ENCODE data around the gene ADH4. TPM values are rescaled to one million over a fixed set of nuclear protein-coding genes. Genes with fewer than 3 reads are reported as not detected.

ADH4 gene
- total and polyA plus RNA-seq, 9 of the 15 experiments (the other 6 are each of a cell fraction or from before 2014, with no cell fraction given), result not detected

DNA sequence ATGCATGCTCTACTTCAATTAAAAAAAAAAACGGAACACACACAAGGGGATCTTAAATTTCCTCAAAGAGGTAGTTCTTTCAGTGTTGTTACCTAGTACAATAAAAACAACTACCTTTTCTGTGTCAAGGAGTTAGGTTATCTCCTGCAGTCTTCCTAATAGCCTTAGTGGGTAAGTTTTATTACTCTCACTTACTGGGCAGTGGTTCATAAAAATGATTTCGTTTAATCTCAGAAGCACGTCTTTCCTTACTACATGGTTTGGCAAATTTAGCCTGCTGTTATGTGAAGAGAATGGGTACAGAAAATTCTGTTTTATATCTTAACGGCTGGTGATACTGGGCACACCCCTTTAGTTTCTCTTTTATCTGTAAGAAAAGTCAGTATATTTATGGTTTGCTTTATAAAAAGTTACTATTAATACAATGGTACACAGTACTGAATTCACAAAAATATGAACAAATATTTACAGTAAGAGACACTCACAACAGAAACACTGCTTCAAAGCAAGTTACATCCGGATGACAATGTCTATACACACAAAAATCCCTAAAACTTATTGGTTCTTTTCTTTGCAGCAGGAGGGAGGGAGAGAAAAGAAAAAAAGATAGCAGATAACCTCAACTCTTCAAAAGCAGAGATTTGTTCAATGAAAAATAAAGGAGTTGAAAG, 64.3 kb downstream of the ADH4 start:
- no peak for ATAC-seq

DNA sequence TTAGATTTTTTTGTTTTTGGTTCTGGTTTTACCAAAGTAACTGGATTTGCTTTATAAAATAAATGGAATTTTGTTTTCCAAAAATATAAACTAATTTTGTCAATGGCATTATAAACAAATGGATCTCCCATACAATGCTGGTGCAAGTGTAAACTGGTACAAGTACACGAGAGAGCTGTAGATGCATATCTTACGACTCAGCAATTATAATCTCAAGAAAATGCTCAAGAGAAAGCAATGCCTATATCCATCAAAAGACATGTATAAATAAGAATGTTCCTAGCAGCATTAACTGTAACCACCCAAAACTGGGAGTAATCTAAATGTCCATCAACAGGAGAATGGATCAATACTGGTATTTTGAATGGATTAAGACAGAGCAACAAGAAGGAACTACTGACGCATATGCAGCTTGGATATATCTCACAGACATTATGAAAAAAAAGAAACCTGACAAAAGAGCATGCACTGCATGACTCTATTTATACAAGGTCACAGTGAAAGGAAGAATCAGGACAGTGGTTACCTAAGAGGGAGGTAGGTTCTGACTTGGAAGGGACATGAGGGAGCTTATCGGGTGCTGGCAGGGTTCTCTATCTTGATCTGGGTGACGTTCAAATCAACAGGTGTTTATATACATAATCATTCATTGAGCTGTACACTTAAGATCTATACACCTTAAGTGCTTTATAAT, 65.0 kb downstream of the ADH4 start:
- Histone ChIP-seq H2AFZ (ENCODE audit: low read depth, low read length) (no peak overlapping the region), H3K79me2 (ENCODE audit: control insufficient read depth, insufficient read depth, low read length) (peaks cover 10% of the 10 kb centered on the region; the same call in 2 of the 3 replicates), H3K9me1 (ENCODE audit: control insufficient read depth, insufficient read depth, low read length) (no peaks in the 10 kb centered on the region), H3K4me1 (replicated peaks in 1 of 2; ENCODE audit: control insufficient read depth in 2 of 2, insufficient read depth in 2 of 2, low read length in 2 of 2) (no peaks in the 10 kb centered on the region), H3K27ac (ENCODE audit: extremely low read depth, low read depth, low read length) (no peak overlapping the region), H3K27me3 (ENCODE audit: control insufficient read depth in 2 of 2, insufficient read depth in 2 of 2, low read length in 2 of 2) (no peaks in the 10 kb centered on the region), H3K36me3 (ENCODE audit: control insufficient read depth, insufficient read depth, low read length) (peaks cover 99% of the 10 kb centered on the region), H3K9ac (ENCODE audit: insufficient read depth in 1 of 2, low read depth in 2 of 2, low read length in 2 of 2) (no peak overlapping the region), H4K20me1 (replicated peaks; ENCODE audit: control insufficient read depth, insufficient read depth, low read length) (no peaks in the 10 kb centered on the region), H3K4me3 (no peak overlapping the region), H3K9me3 (replicated peaks; ENCODE audit: control insufficient read depth, insufficient read depth, low read depth, low read length) (no peaks in the 10 kb centered on the region), H3K4me2 (ENCODE audit: insufficient read depth, low read length) (no peak overlapping the region)
- FAIRE-seq (no peak), DNase-seq (ENCODE audit: extremely low read depth in 1 of 4, low spot score in 3 of 4) (no peak), ATAC-seq (peak; percentile 18; the same call in 1 of the 3 replicates)
- ChIA-PET CTCF (ENCODE audit: low intra/inter-chr PET ratio) (no interaction called here), POLR2A (interaction anchor here (2.4 to 3.2 kb wide), 2 partner anchors 9 to 10 kb away, joined by 9 to 15 read pairs; partner anchors contain the start of gene ADH5)
- 57% methylated on average over 5 of the region's 5 CpGs for WGBS (ENCODE audit: insufficient coverage, low coverage, missing lambda C conversion rate)
- in situ Hi-C loops (cut with MboI), result no loop called here
- BruUV-seq (replicated peaks), result no TSS peak
- intact Hi-C loops (cut with micrococcal nuclease), result no loop called here
- no peak for TF ChIP-seq SNRNP70 (optimal IDR thresholded peaks at IDR 0.05; ENCODE audit: low read depth, low read length)
- peak; percentile 44; the same call in 1 of the 2 replicates for TF ChIP-seq MAFK (IDR thresholded peaks at IDR 0.05; ENCODE audit: low read length)
- no peak for TF ChIP-seq ELF4 (CRISPR knock-in tag; IDR thresholded peaks at IDR 0.05)
- peak; percentile 72 for TF ChIP-seq MAFG (tag; conservative IDR thresholded peaks at IDR 0.05)
- peak; percentile 83 for TF ChIP-seq ZNF316 (IDR thresholded peaks at IDR 0.05)
- TF ChIP-seq MAFF (IDR thresholded peaks at IDR 0.05; ENCODE audit: low read length), result peak; percentile 71
- peak; percentile 81 for TF ChIP-seq C11orf30 (IDR thresholded peaks at IDR 0.05; ENCODE audit: low read depth)
- no peak for TF ChIP-seq NFATC3 (IDR thresholded peaks at IDR 0.05)
- TF ChIP-seq NFE2 (IDR thresholded peaks at IDR 0.05; ENCODE audit: low read depth), result peak; percentile 40; the same call in 1 of the 2 replicates

More for the DNA sequence above, 64.3 kb downstream of the ADH4 start:
- FAIRE-seq (no peak), DNase-seq (ENCODE audit: extremely low read depth in 1 of 4, low spot score in 3 of 4) (no peak)
- H3K9me1 ChIP-seq (ENCODE audit: control insufficient read depth, insufficient read depth, low read length), result no peaks in the 10 kb centered on the region
- H3K79me2 ChIP-seq (ENCODE audit: control insufficient read depth, insufficient read depth, low read length), result peaks cover 14% of the 10 kb centered on the region; the same call in 2 of the 3 replicates
- in situ Hi-C loops (cut with MboI) (no loop called here), intact Hi-C loops (cut with micrococcal nuclease) (no loop called here)
- H4K20me1 ChIP-seq (replicated peaks; ENCODE audit: control insufficient read depth, insufficient read depth, low read length), result no peaks in the 10 kb centered on the region
- no peak overlapping the region for H3K4me2 ChIP-seq (ENCODE audit: insufficient read depth, low read length)
- H3K27me3 ChIP-seq (ENCODE audit: control insufficient read depth in 2 of 2, insufficient read depth in 2 of 2, low read length in 2 of 2), result no peaks in the 10 kb centered on the region
- no peaks in the 10 kb centered on the region for H3K4me1 ChIP-seq (replicated peaks in 1 of 2; ENCODE audit: control insufficient read depth in 2 of 2, insufficient read depth in 2 of 2, low read length in 2 of 2)
- no peak overlapping the region for H3K9ac ChIP-seq (ENCODE audit: insufficient read depth in 1 of 2, low read depth in 2 of 2, low read length in 2 of 2)
- BruUV-seq (replicated peaks), result no TSS peak
- WGBS (ENCODE audit: insufficient coverage, low coverage, missing lambda C conversion rate), result 86% methylated on average over 5 of the region's 5 CpGs
- no peak overlapping the region for H3K4me3 ChIP-seq
- H3K9me3 ChIP-seq (replicated peaks; ENCODE audit: control insufficient read depth, insufficient read depth, low read depth, low read length), result no peaks in the 10 kb centered on the region
- H2AFZ ChIP-seq (ENCODE audit: low read depth, low read length), result no peak overlapping the region
- H3K36me3 ChIP-seq (ENCODE audit: control insufficient read depth, insufficient read depth, low read length), result peaks cover 99% of the 10 kb centered on the region
- no peak for TF ChIP-seq ZNF12 (CRISPR knock-in tag; IDR thresholded peaks at IDR 0.05)
- TF ChIP-seq NCOA2 (IDR thresholded peaks at IDR 0.05; ENCODE audit: partially characterized antibody in 2 of 2), result no peak
- CTCF ChIA-PET (ENCODE audit: low intra/inter-chr PET ratio), result no interaction called here
- POLR2A ChIA-PET, result interaction anchor here (2.4 to 3.2 kb wide), 2 partner anchors 9 to 11 kb away, joined by 9 to 15 read pairs; partner anchors contain the start of gene ADH5
- no peak overlapping the region for H3K27ac ChIP-seq (ENCODE audit: extremely low read depth, low read depth, low read length)

Measured in K562 (cell line).